T-cell (primary cell): Measurements from ENCODE around the gene OSTF1. TPM values are rescaled to one million over a fixed set of nuclear protein-coding genes. Genes with fewer than 3 reads are reported as not detected.

Experiments
- ATAC-seq, 4 experiments: fragments of 200-7000 bp in 3 of 4; fragments of 150-1000 bp in 1 of 4; cut with Tn5 transposase; replicated peaks in 1 of 4; 1 replicate in 3 of 4; 2 replicates in 1 of 4; pipeline ENCODE4 v1.10.0; 2021; ENCODE audit warnings: moderate library complexity in 3 of 4, mild to moderate bottlenecking in 2 of 4, moderate number of reproducible peaks in 1 of 4
- CTCF ChIA-PET, 2 donors: fragments of 300-600 bp; sonication (Branson Sonifier 250); formaldehyde crosslinking; loops; one replicate each; lab custom pipeline; 2022; ENCODE audit warnings: antibody characterized with exemption in 2 of 2; lab: Charles Lee
- POLR2A ChIA-PET, 2 donors: fragments of 300-600 bp; sonication (Branson Sonifier 250); formaldehyde crosslinking; loops; one replicate each; lab custom pipeline; 2022; ENCODE audit warnings: antibody characterized with exemption in 2 of 2; lab: Charles Lee
- DNase-seq, 35 experiments: peaks; one replicate each; pipeline versions ENCODE4 v3.0.0 to v3.0.0-alpha.2; 2013 to 2023
- H3K27ac ChIP-seq: one replicate; pipeline ENCODE4 v1.5.1; 2013; ENCODE audit warnings: low read length
- H3K27me3 ChIP-seq, 2 experiments: replicated peaks in 1 of 2; 1 replicate in 1 of 2; 2 replicates in 1 of 2; pipeline versions ENCODE4 v1.6.1 to v1.7.0; 2013; ENCODE audit warnings: low read length in 1 of 2, mixed read lengths in 1 of 2; ENCODE audit not compliant: control insufficient read depth in 2 of 2, insufficient read depth in 2 of 2; ENCODE audit errors: extremely low read depth in 1 of 2
- H3K36me3 ChIP-seq, 2 donors: 1 replicate in 1 of 2; 2 replicates in 1 of 2; pipeline versions ENCODE4 v1.6.1 to v1.7.0; 2013; ENCODE audit warnings: low read length in 1 of 2; ENCODE audit not compliant: control insufficient read depth in 2 of 2, insufficient read depth in 1 of 2; ENCODE audit errors: extremely low read depth in 1 of 2
- H3K4me1 ChIP-seq, 2 experiments: 1 replicate in 1 of 2; 2 replicates in 1 of 2; pipeline versions ENCODE4 v1.6.1 to v1.7.0; 2013; ENCODE audit warnings: low read length in 2 of 2, mixed read lengths in 1 of 2; ENCODE audit not compliant: insufficient read depth in 2 of 2, control insufficient read depth in 1 of 2; ENCODE audit errors: extremely low read depth in 1 of 2
- H3K4me3 ChIP-seq, 2 donors: 1 replicate in 1 of 2; 2 replicates in 1 of 2; pipeline versions ENCODE4 v1.5.1 to v1.7.0; 2013; ENCODE audit warnings: mild to moderate bottlenecking in 2 of 2, low read length in 1 of 2, moderate library complexity in 1 of 2; ENCODE audit not compliant: control insufficient read depth in 1 of 2; ENCODE audit errors: extremely low read depth in 1 of 2
- H3K9me3 ChIP-seq: 2 replicates; pipeline ENCODE4 v1.7.0; 2013
- H3K27ac Mint-ChIP-seq, 2 donors: one replicate each; pipeline ENCODE4 v1.8.0; 2020 to 2021; ENCODE audit warnings: mild to moderate bottlenecking in 2 of 2, mixed read lengths in 2 of 2
- H3K27me3 Mint-ChIP-seq, 2 donors: one replicate each; pipeline ENCODE4 v1.8.0; 2021 to 2022; ENCODE audit warnings: mixed read lengths in 2 of 2
- H3K36me3 Mint-ChIP-seq: one replicate; pipeline ENCODE4 v1.8.0; 2021; ENCODE audit warnings: mixed read lengths
- H3K4me1 Mint-ChIP-seq, 3 donors: one replicate each; pipeline ENCODE4 v1.8.0; 2020 to 2022; ENCODE audit warnings: mixed read lengths in 3 of 3, mild to moderate bottlenecking in 1 of 3
- H3K4me3 Mint-ChIP-seq, 3 donors: one replicate each; pipeline ENCODE4 v1.8.0; 2020 to 2022; ENCODE audit warnings: mild to moderate bottlenecking in 3 of 3, mixed read lengths in 3 of 3, moderate library complexity in 3 of 3
- H3K9me3 Mint-ChIP-seq, 3 donors: one replicate each; pipeline ENCODE4 v1.8.0; 2020 to 2022; ENCODE audit warnings: mixed read lengths in 3 of 3
- WGBS: methylation state at CpG from one replicate; pipeline ENCODE4 v1.1.5; 2013; ENCODE audit warnings: missing lambda C conversion rate; ENCODE audit not compliant: insufficient coverage; 5-methylcytosine and 5-hydroxymethylcytosine counted together
- total RNA-seq, 35 experiments: library from RNA in 6 of 35; stranded (reverse) in 6 of 35; fragments of 120-200 nt in 1 of 35; gene quantifications; one replicate each; pipeline versions ENCODE4 v1.2.1 to v1.2.4 and lab custom pipeline; 2013 to 2026

The OSTF1 gene
- total RNA-seq, 5 donors from 2014 or later (not counting 1 experiment from before 2014, with no cell fraction given): 46.6 to 73.9 (median 58.3) TPM

DNA sequence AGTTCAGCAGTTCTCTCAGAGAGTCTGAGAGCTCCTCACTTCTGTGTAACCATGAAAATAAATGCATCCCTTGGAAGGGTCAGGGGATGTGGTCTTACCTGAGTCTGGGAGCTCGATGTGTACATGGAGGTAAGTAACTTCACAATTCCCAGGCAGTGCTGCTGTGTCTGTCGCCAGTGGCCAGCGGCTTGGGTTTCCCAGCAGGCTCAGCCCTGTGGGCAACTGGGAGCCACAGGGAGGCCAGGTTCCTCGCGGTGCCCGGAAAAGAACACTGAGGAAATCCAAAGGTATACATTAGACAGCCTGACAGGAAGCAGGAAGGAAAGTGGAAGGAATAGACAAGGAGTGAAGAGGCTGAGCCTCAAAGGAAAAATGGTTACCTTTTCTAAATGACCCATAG lies 62.2 kb downstream of the OSTF1 start:
- Mint-ChIP-seq H3K9me3 (no peaks in the 10 kb centered on the region), H3K4me3 (peak overlapping the region in 2 of 3 donors; percentile 39 to 75), H3K27me3 (no peaks in the 10 kb centered on the region), H3K27ac (peak overlapping the region; percentile 89 to 90), H3K4me1 (peaks cover 73 to 83% (median 76%) of the 10 kb centered on the region in 3 donors), H3K36me3 (peaks cover 20% of the 10 kb centered on the region)
- peaks cover 0 to 11% of the 10 kb centered on the region in 2 donors for H3K36me3 ChIP-seq
- ChIA-PET CTCF (interaction anchor here in 1 of 2 donors (0.7 to 1.0 kb wide), 3 partner anchors 18 to 122 kb away, joined by 3 read pairs; partner anchors contain the start of gene CARNMT1), POLR2A (no interaction called here)
- no peak for DNase-seq
- no peak overlapping the region for H3K4me3 ChIP-seq
- no peaks in the 10 kb centered on the region for H3K9me3 ChIP-seq
- peaks cover 53 to 63% of the 10 kb centered on the region in 2 experiments for H3K4me1 ChIP-seq
- WGBS: 88% methylated on average over 5 of the region's 6 CpGs
- ATAC-seq: no peak
- peak overlapping the region; percentile 77 for H3K27ac ChIP-seq
- H3K27me3 ChIP-seq: no peaks in the 10 kb centered on the region

DNA sequence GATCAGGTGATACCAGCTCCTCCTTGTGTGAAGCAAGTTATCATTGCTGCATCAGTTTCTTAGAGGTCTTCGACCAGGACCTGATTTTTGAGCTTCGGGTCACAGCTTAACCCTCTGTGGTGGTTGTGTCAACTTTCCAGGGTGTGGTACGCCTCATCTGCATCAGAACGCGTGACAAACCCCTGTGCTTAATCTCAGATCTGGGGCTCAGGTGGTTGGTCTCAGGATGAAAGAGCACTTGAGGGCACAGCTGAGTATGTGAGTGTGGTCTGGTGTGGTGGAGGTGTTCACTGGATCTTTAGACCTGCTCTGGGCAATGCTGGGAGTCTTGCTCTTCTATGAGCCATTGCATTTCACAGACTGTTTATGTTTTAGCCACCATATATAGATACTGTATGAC lies 64.1 kb downstream of the OSTF1 start:
- Mint-ChIP-seq H3K36me3 (peaks cover 14% of the 10 kb centered on the region), H3K27ac (peak overlapping the region; percentile 89 to 90), H3K4me1 (peaks cover 72 to 81% (median 73%) of the 10 kb centered on the region in 3 donors), H3K4me3 (peak overlapping the region; percentile 11 to 75 (median 44)), H3K9me3 (no peaks in the 10 kb centered on the region), H3K27me3 (no peaks in the 10 kb centered on the region)
- DNase-seq: peak in 33 of 35 experiments; percentile 11 to 64 (median 34)
- Histone ChIP-seq H3K36me3 (no peaks in the 10 kb centered on the region), H3K4me3 (no peak overlapping the region), H3K9me3 (no peaks in the 10 kb centered on the region), H3K27ac (peak overlapping the region; percentile 77), H3K27me3 (no peaks in the 10 kb centered on the region), H3K4me1 (peaks cover 52 to 53% of the 10 kb centered on the region in 2 experiments)
- ChIA-PET POLR2A (no interaction called here), CTCF (interaction anchor here (0.6 to 1.0 kb wide), 6 partner anchors 9 to 127 kb away, joined by 3 to 7 read pairs (median 3); partner anchors contain the start of genes NMRK1 (in 1 of the 2) and OSTF1 (in 1 of the 2))
- 8% methylated on average over 5 of the region's 5 CpGs for WGBS
- ATAC-seq: peak; percentile 50 to 74 (median 65)

DNA sequence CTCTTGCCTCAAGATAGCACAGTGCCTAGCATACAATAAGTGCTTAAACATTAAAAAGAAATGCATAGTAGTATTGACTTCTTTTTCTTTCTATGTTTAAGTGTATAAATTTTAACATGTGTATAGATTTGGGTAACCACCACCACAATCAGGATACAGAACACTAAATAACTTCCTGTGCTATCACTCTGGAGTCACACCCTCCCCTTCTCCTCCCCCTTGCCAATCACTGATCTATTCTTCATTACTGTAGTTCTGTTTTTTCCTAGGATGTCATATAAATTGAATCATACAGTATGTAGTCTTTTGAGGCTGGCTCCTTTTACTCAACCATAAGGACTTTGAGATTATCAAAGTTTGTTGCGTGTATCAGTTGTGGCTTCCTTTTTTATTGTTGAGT lies 68.5 kb downstream of the OSTF1 start:
- Histone ChIP-seq H3K27ac (no peak overlapping the region), H3K9me3 (no peaks in the 10 kb centered on the region), H3K27me3 (no peaks in the 10 kb centered on the region), H3K4me1 (peaks cover 17 to 23% of the 10 kb centered on the region in 2 experiments), H3K36me3 (no peaks in the 10 kb centered on the region), H3K4me3 (no peak overlapping the region)
- Mint-ChIP-seq H3K27ac (peak overlapping the region; percentile 61 to 76), H3K4me1 (peaks cover 37 to 50% (median 37%) of the 10 kb centered on the region in 3 donors), H3K4me3 (peak overlapping the region in 1 of 3 donors; percentile 23), H3K27me3 (no peaks in the 10 kb centered on the region), H3K9me3 (no peaks in the 10 kb centered on the region), H3K36me3 (peaks cover 12% of the 10 kb centered on the region)
- no peak for DNase-seq
- no CpG with 5 or more reads among the region's 1 CpG for WGBS
- ATAC-seq: peak in 3 of 4 experiments; percentile 28 to 43 (median 28)
- POLR2A ChIA-PET: no interaction called here
- CTCF ChIA-PET: no interaction called here

DNA sequence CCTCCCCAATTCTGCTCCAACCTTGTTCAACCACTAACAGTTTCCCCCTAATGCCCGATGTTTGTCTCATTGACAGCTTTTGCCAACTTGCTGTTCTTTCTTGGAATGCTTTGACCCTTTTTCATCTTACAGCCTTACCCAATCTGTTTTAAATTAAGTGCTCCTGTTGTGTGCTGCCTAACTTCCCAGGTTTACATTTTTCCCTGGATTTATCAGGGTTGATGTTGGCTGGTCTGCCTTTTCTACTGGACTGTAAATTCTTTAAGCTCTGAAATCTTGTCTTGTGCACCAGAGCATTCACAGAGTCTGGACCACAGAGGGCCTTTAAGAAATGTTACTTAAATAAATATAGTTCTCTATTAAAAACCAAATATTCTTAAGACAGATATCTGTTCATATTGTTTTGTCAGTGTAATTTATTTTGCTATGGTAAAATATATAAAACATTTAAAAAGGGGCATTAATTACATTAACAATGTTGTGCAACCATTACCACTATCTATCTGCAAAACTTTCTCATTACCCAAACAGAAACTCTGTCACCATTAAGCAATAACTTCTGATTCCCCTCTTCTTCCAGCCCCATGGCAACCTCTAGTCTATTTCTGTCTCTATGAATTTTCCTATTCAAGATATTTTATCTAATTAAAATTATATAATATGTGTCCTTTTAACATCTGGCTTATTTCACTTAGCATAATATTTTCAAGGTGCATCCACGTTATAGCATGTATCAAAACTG lies 73.0 kb downstream of the OSTF1 start:
- Mint-ChIP-seq H3K4me1 (peaks cover 13 to 19% (median 16%) of the 10 kb centered on the region in 3 donors), H3K27ac (peak overlapping the region; percentile 10 to 49), H3K4me3 (no peak overlapping the region), H3K9me3 (peaks cover 0 to 1% (median under 1%) of the 10 kb centered on the region in 3 donors), H3K27me3 (no peaks in the 10 kb centered on the region), H3K36me3 (peaks cover 31% of the 10 kb centered on the region)
- no CpG with 5 or more reads among the region's 2 CpGs for WGBS
- Histone ChIP-seq H3K27me3 (no peaks in the 10 kb centered on the region), H3K4me1 (peaks cover 1 to 4% of the 10 kb centered on the region in 2 experiments), H3K4me3 (no peak overlapping the region), H3K27ac (no peak overlapping the region), H3K36me3 (no peaks in the 10 kb centered on the region), H3K9me3 (peaks cover 7% of the 10 kb centered on the region)
- no peak for ATAC-seq
- POLR2A ChIA-PET: no interaction called here
- DNase-seq: no peak
- CTCF ChIA-PET: no interaction called here

DNA sequence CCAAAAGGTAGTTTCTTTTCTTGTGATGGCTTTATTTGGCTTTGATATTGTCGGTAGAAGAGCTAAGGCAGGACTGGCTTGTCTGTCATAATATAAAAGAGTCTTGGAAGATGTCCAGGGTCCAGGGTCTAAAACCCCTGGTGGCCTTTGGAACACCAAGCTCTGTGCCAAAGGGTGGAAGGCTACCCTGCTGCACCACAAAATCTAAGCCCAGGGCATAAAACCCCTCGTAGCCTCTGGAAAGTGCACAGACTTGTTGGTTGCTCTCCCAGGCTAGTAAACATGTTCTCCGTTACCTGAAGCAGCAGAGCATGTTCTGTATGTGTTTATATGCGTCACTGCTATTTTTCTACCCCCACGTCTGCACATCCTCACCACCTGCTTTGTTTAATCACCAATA lies 75.5 kb downstream of the OSTF1 start:
- peaks cover 0 to 16% (median 5%) of the 10 kb centered on the region in 3 donors for H3K9me3 Mint-ChIP-seq
- 95% methylated on average over 3 of the region's 5 CpGs for WGBS
- Histone ChIP-seq H3K36me3 (peaks cover 0 to 13% of the 10 kb centered on the region in 2 donors), H3K27ac (no peak overlapping the region), H3K4me1 (no peaks in the 10 kb centered on the region), H3K9me3 (peaks cover 9% of the 10 kb centered on the region), H3K27me3 (no peaks in the 10 kb centered on the region), H3K4me3 (no peak overlapping the region)
- peaks cover 50% of the 10 kb centered on the region for H3K36me3 Mint-ChIP-seq
- POLR2A ChIA-PET: no interaction called here
- no peaks in the 10 kb centered on the region for H3K27me3 Mint-ChIP-seq
- no peak overlapping the region for H3K27ac Mint-ChIP-seq
- H3K4me3 Mint-ChIP-seq: no peak overlapping the region
- CTCF ChIA-PET: interaction anchor here in 1 of 2 donors (0.6 kb wide), 1 partner anchor 13 kb away, joined by 5 read pairs; no protein-coding TSS in a partner anchor
- ATAC-seq (no peak), DNase-seq (no peak)
- H3K4me1 Mint-ChIP-seq: peaks cover 20 to 25% (median 22%) of the 10 kb centered on the region in 3 donors

DNA sequence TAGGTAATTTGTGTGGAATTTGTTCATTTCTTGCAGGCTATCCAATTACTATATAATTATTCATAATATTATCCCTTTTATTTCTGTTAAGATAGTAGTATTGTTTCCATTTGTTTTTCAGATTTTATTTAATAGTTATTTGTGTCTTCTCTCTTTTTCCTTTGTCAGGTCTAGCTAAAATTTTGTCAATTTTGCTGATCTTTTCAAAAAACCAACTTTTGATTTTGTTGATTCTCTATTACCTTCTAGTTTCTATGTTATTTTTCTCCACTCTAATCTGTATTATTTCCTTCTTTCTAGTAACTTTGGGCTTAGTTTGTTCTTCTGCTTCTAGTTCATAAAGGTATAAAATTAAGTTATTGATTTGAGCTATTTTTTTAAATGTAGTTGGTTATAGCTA lies 76.3 kb downstream of the OSTF1 start:
- ChIA-PET CTCF (interaction anchor here in 1 of 2 donors (0.5 to 1.3 kb wide), 2 partner anchors 65 to 391 kb away, joined by 4 to 5 read pairs; no protein-coding TSS in a partner anchor), POLR2A (no interaction called here)
- H3K4me1 Mint-ChIP-seq: peaks cover 22 to 26% (median 24%) of the 10 kb centered on the region in 3 donors
- H3K27me3 Mint-ChIP-seq: no peaks in the 10 kb centered on the region
- peaks cover 57% of the 10 kb centered on the region for H3K36me3 Mint-ChIP-seq
- H3K4me3 Mint-ChIP-seq: no peak overlapping the region
- Histone ChIP-seq H3K4me3 (no peak overlapping the region), H3K4me1 (no peaks in the 10 kb centered on the region), H3K9me3 (peaks cover 9% of the 10 kb centered on the region), H3K27me3 (no peaks in the 10 kb centered on the region), H3K36me3 (peaks cover 0 to 18% of the 10 kb centered on the region in 2 donors), H3K27ac (no peak overlapping the region)
- no peak for ATAC-seq
- no peak overlapping the region for H3K27ac Mint-ChIP-seq
- DNase-seq: no peak
- peaks cover 0 to 16% (median 5%) of the 10 kb centered on the region in 3 donors for H3K9me3 Mint-ChIP-seq
